NCI-H748 (cell line): Measurements from ENCODE around the gene CLTB.
A peak's percentile ranks its signal among the peaks of the same experiment; 100 is the strongest.
"Not testable (repeated sequence)": the region's sequence is repeated elsewhere in the genome, so short reads cannot be mapped to it uniquely, and the experiment has no call there.

Source experiments
- DNase-seq: peaks from one replicate; lab custom pipeline; 2025; ENCODE audit not compliant: unreplicated experiment; lab: John Stamatoyannopoulos, UW

CLTB gene, protein sequence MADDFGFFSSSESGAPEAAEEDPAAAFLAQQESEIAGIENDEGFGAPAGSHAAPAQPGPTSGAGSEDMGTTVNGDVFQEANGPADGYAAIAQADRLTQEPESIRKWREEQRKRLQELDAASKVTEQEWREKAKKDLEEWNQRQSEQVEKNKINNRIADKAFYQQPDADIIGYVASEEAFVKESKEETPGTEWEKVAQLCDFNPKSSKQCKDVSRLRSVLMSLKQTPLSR

DNA sequence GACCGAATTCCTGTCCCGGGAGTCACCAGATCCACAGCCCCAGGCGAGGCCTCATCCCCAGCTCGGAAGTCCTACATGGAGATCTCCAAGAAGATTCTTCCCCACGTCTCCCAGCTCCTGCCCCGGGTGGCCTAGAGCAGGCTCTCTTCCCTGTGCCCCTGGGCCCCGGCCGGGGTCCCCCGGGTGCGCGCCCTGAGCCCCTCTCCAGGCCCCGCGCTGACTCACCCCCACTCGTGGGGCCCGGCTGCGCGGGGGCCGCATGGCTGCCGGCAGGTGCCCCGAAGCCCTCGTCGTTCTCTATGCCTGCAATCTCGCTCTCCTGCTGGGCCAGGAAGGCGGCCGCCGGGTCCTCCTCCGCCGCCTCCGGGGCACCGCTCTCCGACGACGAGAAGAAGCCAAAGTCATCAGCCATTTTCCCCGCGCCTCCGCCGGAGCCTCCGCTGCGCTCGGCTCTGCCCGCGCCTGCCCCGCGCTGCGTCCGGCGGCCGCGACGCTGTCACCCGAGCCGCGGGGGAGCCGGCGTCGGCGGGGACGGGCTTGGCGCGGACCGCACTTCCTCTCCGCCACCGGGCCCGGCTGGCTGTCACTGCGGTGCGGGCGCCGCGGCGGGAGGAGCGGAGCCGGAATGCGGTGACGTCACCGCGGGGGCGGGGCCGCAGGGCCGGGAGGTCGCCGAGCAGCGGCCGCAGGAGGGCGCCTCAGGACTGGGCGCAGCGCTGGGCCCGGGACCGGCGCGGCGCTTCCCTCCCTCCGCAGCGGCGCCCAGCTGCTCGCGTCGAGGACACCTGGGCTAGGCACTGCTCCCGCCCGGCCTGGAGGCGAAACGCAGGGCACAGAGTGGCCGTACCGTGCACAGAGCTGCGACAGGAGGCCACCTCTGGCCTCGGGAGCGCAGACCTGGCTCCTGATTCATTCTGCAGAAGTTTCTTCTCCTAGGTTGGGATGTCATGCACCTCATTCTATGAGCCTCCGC lies at the start of gene CLTB:
CLTB (minus strand) TSS at position 588 of the 973 bp plus-strand sequence; CDS start at position 412, 176 bp downstream.
- peak; percentile 91 for DNase-seq

DNA sequence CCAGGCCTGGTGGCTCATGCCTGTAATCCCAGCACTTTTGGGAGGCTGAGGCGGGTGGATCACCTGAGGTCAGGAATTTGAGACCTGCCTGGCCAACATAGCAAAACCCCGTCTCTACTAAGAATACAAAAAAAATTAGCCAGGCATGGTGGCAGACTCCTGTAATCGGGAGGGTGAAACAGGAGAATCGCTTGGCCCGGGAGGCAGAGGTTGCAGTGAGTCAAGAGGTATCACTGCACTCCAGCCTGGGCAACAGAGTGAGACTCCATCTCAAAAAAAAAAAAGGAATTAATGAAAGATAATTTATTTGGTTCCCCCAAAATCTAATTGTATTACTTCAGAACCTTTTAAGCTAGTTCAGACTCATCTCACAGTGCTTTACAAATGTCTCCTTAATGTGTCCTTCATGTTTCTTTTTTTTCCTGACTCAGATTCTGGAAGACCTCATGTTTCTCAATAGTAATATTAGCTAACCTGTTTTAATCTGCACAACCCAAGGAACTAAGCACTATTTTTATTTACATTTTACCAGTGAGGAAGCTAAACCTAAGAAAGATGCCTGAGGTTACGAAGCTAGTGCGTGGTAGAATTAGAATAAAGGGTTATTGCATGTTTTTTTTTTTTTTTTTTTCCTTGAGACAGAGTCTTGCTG lies 46.9 kb upstream of the CLTB start:
- no peak for DNase-seq

DNA sequence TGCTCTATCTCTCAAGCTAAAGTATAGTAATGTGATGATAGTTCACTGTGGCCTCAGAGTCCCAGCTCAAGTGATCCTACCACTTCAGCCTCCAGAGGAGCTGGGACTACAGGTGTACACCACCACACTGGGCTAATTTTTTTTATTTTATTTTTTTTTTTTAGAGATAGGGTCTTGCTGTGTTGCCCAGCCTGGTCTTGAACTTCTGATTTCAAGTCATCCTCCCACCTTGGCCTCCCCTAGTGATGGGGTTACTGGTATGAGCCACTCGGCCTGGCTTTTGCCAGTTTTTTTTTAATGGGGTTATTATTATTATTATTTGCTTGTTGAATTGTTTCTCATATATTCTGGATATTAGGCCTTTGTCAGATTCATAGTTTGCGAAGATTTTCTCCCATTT lies 45.0 kb upstream of the CLTB start:
- DNase-seq: no peak

DNA sequence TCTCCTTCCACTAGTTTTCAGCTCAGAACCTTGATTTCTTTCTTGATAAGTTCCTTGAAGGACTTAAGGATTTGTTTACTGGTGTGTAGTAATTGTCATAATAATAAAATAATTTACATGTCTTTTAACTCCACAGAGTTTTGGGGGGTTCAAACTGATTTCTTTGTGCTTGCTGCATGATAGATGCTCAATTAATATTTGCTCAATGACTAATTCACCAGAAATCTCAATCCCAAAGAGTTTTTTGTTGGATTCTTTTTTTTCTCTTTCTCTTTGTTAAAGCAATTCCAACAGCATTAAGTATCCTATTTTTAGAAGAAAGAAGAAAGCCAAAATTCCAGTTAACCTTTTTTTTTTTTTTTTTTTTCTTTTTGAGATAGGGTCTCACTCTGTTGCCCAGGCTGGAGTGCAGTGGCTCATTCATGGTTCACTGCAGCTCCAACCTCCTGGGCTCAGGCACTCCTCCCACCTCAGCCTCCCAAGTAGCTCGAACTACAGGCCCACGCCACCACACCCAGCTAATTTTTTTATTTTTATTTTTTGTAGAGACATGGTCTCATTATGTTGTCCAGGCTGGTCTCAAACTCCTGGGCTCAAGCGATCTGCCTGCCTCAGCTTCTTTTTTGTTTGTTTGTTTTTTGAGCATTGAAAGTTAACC lies 42.7 kb upstream of the CLTB start:
- DNase-seq: no peak

DNA sequence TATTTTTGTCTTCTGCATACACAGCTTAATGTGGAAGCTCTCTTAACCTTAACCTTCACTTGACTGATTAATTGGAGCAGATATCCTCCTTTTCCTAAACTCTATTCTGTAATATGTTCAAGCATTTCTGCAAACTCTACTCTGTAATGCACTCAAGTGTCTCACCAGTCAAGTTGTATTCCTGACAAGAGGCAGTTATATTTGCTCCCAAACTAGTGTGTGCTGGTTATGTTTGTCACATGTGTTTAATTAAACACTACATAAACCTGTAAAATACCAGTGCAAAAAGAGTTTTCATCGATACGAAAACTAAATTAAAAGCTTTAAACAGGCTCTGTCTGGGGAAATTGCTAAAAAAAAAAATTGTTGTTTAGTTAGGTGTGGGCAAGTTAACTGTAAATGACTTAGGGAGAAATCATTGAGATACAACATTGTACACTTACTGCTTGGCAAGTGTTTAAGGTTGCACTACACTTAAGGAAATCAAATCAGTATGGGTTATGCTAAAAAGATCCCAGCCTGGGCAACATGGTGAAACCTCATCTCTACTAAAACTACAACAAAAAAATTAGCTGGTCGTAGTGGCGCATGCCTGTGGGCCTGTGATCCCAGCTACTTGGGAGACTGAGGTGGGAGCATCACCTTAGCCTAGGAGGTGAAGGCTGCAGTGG lies 38.5 kb upstream of the CLTB start:
- no peak for DNase-seq

DNA sequence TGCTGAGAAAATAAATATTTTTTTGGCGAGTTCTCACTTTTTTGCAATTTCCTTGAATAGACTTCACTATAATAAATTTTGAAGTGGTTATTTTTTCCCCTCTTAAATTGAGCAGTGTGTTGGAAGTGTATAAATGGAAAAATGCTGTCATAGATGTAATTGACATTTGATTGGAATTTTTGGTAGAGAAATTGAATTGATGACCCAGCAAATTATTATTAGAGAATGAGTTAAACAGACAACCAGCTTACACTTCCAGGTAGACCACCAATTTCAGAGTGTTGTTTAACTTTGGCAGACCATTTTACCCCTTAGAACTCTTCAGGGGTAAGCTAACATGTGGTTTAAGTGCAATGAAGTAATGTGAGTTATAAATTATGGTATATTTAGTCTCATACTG lies 33.7 kb upstream of the CLTB start:
- DNase-seq: no peak

DNA sequence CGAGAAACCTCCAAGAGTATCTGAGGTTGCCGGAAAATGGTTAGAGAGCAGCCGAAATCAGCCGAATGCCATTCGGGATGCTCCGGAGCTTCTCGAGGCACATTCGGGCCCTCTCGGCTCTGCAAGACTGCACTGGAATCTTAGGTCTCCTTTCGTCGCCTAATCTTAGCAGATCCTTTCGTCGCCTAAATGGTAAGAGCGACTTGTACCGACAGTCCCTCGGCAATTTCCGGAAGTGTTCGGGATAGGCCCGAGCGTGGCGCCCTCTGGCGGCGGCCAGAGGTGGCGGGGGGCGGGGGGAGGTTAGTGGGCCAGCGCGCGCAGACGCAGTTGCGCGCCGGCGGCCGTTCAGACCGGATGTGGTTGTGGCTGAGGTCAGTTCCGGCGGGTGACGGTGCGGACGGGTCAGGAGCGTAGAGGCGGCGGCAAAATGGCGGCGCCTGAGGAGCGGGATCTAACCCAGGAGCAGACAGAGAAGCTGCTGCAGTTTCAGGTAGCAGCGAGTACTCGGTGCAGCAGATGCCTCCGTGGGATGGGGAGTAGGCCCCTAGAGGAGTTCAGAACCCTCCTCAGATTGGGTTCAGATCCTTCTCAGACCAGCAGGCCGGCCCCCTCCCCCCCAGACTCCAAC lies 31.8 kb upstream of the CLTB start, which contains the start of gene FAF2:
FAF2 (plus strand) TSS at position 408 of the 631 bp plus-strand sequence; CDS start at position 431, 23 bp downstream.
- peak; percentile 96 for DNase-seq

DNA sequence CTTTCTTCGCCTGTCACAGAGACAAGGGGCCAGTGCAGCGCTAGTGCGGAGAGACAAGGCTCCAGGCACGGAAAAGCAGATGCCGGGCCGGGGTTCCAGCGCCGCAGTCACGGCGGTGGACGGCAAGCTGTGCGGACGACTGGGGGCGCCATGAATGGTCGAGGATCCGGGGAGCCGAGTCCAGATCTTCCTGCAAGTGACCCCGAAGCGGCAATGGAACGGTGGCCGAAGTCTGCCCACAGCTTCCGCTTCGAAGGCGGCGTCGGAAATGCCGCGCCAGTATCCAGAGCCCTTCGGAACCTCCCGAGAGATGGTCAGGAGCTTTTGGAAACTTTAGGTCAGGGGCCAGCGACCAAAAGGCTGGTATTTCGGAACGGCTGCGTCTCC lies 31.2 kb upstream of the CLTB start:
- DNase-seq: no peak

DNA sequence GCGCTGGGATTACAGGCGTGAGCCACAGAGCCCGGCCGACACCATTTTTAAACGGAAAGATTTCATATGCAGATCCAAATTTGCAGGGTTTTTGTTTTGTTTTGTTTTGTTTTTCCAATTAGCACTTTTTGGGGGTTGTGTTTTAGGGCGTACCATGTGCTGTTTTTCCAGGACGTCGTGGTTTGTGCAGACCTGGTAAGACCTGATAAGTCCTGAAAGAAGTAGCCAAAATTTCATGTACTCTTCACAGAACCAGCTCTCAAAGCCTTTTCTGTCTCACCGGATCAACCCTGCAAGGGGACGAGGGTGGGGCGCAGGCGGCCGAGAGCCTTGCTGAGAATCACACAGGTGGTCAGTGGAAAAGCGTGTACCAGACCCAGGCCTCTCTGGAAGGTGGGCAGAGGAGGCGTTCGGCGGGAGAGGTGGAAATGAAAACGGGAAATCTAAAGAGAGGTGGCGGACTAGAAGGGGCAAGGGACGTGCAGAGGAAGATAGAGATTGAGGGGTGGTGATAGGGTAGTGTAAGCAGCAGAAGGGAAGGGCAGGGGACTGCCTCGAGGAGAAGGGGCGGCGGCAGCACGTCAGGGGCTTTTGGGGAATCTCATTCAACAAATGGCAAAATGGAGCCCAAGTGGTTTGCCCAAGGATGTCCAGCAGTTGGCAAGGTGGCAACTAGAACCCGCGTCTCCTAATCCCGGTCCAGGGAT lies 30.7 kb upstream of the CLTB start:
- DNase-seq: no peak

DNA sequence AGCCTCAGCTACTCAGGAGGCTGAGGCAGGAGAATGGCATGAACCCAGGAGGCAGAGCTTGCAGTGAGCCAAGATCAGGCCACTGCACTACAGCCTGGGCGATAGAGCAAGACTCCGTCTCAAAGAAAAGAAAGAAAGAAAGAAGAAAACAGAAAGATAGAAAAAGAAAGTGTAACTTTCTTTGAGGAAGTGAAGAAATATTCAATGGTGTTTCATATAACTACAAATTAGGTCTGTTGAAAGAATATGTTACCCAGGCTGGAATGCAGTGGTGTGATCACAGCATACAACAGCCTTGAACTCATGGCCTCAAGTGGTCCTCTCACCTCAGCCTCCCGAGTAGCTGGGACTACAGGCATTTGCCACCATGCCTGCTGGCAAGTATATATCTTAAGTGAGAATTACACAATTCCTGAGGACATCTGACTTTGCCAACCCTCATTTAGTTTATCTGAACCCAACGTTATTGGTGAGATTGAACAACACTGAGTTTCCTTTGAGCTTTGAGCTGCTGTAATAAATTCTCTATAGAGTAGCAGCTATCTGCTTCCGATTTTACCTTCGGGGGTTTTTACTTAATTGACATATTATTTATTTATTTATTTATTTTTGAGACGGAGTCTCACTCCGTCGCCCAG lies 29.8 kb upstream of the CLTB start:
- no peak for DNase-seq

DNA sequence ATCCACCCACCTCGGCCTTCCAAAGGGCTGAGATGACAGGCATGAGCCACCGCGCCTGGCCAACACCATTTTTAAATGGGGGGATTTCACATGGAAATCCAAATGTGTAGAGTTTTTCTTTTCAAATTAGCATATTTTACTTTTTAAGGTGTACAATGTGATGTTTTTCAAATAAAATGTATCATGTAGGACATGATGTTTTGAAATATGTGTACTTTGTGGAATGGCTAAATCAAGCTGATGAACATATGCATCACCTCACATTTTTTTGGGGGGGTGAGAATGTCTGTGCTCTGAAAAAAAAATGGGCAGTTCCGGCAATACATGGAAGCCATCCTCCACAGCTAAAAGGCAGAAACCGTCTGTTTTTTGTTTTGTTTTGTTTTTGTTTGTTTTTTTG lies 28.4 kb upstream of the CLTB start:
- no peak for DNase-seq

DNA sequence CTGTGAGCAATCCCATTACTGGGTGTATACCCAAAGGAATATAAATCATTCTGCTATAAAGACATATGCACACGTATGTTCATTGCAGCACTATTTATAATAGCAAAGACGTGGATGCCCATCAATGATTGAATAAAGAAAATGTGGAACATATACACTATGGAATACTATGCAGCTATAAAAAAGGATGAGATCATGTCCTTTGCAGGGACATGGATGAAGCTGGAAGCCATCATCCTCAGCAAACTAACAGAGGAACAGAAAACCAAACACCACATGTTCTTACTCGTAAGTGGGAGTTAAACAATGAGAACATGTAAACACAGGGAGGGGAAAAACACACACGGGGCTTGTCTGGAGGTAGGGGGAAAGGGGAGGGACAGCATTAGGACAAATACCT lies 26.6 kb upstream of the CLTB start:
- not testable (repeated sequence) for DNase-seq

DNA sequence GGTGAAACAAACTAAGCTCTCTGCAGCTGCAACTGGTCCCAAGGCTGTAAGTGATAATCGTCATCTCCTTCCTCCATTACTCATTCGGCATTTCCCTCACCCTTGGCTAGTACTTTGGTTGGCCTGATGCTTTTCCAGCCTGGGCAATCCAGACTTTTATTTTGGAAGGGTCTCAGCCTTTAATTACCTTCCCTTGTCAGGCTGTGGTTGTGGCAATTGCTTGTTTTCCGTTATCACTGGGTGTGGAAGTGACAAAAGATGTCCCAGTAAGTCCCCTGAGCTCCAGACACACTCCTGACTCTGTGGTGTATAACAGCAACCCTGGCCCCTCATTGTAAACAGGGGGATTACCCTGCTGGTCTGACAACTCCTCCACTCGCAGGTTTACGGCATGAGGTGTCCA lies 25.6 kb upstream of the CLTB start:
- no peak for DNase-seq

DNA sequence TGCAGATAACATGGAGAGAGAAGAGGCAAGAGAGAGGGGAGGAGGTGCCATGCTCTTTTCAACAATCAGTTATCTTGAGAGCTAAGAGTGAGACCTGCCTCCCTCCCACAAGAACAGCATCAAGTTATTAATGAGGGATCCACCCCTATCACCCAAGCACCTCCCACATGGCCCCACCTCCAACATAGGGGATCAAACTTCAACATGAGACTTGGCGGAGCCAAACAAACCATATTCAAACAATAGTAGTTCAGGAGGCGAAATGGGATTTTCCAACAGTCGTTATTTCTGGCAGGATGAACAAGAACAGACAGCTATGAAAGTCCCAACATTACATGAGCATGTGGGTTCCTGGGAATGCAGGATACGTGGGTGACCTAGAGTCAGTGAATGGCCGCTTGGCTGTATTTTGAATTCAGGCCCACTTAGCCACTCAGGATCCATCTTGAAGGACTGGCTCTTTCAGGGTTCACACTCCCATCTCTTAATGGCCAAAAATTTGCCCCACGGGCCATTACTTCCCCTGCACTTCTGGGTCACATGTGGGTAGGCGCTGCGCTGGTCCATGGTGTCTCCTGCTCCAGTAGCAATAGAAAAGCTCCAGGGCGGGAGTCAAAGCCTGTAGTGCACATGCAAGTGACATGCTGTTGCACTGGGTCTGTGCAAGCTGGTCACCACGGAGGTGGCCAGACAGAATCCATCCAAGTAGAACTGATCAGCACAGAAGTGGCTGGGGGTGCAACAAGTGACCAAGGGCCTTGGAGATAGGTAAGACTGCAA lies 24.8 kb upstream of the CLTB start:
- DNase-seq: no peak

DNA sequence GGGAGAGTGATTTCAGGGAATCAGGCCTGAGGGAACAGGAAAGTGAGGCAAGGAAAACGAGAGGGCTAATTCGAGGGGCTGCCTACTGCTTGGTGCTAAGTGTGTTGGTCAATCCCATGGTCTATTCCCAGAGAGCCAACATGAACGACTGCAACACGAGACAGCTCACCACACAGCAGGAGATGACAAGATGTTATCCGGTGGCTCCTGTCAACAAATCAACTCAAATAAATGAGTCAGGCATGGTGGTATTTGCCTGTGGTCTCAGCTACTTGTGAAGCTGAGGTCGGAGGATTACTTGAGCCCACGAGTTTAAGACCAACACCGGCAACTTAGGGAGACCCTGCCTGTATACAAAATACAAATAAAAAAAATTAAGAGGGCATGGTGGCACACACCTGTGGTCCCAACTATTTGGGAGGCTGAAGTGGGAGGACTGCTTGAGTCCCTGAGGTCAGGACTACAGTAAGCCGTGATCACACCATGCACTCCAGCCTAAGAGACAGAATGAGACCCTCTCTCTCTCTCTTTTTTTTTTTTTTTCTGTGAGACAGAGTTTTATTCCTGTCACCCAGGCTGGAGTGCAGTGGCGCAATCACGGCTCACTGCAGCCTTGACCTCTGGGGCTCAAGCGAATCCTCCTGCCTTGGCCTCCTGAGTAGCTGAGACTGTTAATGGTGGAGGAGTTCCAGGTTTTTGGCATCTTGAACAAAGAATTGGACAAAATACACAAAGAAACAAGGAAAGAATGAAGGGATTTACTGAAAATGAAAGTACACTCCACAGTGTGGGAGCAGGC lies 22.8 kb upstream of the CLTB start:
- no peak for DNase-seq

DNA sequence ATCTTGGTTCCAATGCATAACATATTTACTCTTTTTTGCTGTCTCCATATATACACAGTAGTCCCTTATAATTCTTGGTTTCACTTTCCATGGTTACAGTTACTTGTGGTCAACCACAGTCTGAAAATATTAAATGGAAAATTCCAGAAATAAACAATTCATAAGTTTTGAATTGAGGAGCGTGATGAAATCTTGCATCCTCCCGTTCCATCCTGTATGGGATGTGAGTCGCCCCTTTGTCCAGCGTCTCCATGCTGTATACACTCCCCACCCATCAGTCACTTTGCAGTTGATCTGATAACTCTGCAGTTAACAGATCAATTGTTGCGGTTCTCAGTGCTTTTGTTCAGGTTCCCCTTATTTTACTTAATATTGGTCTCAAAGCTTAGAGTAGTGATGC lies 20.3 kb upstream of the CLTB start:
- DNase-seq: no peak

DNA sequence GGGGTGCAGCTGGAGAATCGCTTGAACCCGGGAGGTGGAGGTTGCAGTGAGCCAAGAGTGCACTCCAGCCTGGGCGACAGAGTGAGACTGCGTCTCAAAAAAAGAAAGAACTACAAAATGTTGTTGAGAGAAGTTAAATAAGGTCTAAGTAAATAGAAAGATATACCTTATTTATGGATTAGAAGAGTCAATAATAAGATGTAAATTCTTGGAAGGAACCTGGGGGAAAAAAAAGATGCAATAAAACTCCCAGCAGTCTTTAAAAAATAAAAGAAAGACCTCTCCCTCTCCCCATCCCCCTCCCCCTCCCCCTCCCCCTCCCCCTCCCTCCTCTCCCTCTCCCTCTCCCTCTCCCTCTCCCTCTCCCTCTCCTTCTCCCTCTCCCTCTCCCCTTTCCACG lies 16.4 kb upstream of the CLTB start:
- no peak for DNase-seq

DNA sequence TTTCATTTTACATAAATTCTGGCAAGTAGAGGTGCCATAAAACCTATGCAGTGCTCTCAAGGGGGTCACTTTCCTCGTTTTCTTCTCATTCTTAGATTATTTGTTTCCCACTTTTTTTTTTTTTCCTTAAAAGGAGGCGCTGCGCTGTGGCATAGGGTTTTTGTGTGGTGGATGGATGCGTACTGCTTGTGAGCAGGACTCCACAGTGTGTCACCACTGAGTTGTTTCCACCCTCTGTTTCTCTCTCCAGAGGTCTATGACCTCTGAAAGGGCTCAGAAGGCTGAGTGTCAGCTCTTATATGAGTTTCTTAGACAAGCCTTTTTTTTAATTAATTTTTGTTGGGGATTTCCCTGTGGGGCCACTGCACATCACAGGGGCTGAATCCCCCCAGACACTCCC lies 13.6 kb upstream of the CLTB start:
- DNase-seq: no peak
